ENCODE measurements around the gene NAPG.

The NAPG gene

DNA sequence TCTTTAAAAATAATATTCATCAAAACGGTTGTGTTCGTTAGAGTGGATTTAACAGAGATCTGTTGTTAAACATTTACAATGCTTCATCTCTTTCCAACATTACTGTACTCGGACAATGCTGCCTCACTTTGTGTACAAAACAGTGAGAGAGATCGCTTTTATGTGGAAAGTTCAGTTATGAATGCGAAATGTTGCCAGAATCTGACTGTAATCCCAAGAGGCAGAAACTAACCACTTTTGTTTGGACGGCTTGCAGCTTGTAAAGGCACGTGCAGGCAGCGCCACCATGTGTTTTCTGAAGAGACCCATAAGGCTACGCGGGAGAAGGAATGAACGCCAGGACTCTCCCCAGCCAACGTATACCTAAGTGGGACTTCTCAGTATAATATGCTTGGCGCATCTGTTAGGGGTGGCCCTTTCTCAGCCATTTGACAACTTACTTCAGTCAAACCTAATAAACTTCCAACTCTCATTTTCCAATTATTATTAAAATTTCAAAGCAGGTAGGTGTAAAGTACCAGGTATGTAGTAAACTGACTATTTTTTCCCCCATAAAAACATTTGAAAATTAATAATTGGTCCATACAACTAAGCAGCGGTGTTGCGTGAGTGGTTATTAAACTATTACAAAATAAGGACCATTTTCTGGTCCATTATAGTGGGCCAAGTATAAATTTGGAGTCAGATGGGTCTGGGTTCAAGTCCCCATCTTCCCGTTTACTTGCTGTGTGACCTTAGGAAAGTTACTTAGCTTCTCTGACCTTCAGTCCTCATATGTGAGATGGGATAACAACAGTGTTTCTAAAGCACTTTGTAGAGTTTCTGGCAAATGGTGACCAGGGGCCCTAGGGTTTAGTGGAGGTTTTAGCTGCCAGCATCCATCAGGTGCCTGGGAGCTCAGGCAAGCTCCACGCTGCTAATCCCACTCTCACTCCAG is 5.6 kb upstream of the NAPG start:
- Histone ChIP-seq H3K4me3 (no peak overlapping the region), H3K27ac (no peak overlapping the region)
- peak; percentile 86 for DNase-seq (ENCODE audit: low spot score)
- TF ChIP-seq, protein P1, sequence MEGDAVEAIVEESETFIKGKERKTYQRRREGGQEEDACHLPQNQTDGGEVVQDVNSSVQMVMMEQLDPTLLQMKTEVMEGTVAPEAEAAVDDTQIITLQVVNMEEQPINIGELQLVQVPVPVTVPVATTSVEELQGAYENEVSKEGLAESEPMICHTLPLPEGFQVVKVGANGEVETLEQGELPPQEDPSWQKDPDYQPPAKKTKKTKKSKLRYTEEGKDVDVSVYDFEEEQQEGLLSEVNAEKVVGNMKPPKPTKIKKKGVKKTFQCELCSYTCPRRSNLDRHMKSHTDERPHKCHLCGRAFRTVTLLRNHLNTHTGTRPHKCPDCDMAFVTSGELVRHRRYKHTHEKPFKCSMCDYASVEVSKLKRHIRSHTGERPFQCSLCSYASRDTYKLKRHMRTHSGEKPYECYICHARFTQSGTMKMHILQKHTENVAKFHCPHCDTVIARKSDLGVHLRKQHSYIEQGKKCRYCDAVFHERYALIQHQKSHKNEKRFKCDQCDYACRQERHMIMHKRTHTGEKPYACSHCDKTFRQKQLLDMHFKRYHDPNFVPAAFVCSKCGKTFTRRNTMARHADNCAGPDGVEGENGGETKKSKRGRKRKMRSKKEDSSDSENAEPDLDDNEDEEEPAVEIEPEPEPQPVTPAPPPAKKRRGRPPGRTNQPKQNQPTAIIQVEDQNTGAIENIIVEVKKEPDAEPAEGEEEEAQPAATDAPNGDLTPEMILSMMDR (IDR thresholded peaks at IDR 0.05), result peak; percentile 60

DNA sequence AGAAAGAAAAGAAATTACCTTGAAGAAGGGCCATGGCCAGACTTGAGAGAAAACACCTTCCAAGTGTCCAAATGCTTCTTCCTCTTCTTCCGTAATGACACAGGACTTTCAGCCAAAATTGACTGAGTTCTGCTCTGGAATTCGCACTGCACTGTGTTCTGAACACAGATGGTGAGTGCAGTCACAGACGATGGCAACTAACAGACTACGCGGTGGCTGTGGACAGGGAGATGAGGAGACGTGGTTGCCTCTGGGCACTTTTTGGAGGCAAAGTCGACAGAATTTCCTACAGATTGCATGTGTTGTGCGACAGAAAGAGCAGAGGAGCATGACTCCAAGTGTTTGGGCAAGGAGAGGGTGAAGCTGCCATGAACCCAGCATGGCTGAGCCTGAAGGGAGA is 4.3 kb upstream of the NAPG start:
- no peak overlapping the region for H3K27ac ChIP-seq
- no peak for DNase-seq (ENCODE audit: low spot score)
- TF ChIP-seq, protein P1 (IDR thresholded peaks at IDR 0.05), result no peak
- H3K4me3 ChIP-seq, result no peak overlapping the region

DNA sequence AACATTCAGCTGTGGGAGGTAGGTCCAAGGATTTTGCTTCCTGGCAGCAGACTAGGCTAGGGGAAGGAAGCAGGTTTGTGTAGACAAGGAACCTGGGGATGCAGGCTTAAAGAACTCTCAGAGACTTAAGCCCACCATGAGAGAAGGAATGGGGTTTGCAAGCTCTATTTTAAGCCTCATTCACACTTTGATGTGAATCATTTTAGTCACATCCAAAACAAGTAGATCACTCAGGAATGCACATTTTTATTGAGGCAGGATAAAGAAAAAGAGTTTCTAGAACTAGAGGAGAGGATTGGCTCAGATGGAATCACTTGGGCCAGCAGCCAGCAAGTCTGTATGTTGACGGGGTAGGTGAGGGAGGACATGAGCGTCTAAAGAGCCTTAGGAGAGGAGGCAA is 3.3 kb upstream of the NAPG start:
- no peak overlapping the region for H3K27ac ChIP-seq
- H3K4me3 ChIP-seq, result no peak overlapping the region
- DNase-seq (ENCODE audit: low spot score), result no peak
- TF ChIP-seq, protein P1 (IDR thresholded peaks at IDR 0.05), result no peak

DNA sequence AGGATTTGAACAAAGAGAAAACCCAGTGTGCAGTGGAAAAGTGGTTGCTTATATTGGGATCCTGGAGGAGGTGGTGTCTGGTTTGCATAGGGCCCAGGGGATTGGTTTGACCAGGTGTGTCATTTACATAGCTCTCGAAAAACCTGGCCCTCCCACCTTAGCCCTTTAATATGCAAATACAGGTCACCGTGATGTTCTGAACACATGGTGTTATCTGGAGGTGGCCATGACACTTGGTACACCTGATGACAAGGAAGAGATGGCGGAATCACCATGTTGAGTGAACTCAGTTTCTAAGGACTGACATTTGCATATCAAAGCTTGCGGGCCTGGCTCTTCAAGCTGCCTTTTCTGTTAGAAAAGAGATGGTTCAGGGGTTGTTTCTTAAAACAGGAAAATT is 2.3 kb upstream of the NAPG start:
- no peak overlapping the region for H3K27ac ChIP-seq
- H3K4me3 ChIP-seq, result no peak overlapping the region
- TF ChIP-seq, protein P1 (IDR thresholded peaks at IDR 0.05), result no peak
- no peak for DNase-seq (ENCODE audit: low spot score)

DNA sequence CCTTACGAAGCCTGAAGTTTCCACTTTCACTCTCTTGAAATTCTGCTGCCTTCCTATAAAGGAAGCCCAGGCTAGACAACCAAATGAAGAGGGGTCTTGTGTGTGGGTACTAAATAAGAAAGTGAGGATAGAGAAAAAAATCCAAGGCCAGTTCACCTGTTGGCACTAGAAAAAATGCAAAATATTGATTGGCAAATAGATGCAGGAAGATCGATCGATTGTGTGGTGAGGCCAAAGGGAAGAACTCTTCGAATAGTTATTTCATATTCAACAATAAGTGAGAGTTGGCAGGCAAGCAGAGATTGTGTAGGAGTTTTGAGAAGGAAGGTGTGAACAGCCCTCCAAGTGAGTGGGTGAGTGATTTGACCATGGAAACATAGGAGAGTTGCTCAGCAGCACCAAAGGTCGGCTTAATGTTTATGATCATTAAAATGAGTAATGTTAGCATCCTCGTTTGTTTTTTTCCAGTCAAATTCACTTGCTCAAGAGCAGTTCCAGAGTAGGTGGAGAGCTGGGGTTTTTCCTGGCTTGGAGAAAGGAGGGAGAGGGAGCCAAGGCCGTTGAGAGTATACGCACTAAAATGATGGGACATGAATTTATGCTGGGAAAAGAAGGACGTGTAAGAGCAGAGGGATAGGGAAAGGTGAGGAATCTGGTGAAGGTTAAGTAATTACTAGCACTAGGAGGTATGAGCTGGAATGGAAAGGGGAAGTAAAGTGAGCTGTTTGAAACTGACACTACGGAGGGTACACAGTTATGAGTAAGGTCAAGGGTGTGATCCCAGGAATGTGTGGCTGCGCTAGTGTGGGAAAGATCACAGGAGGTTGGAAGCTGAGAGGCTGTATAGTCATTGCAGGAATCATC is 1.1 kb upstream of the NAPG start:
- peak overlapping the region; percentile 88 for H3K4me3 ChIP-seq
- no peak for DNase-seq (ENCODE audit: low spot score)
- H3K27ac ChIP-seq, result peak overlapping the region in 1 of 2 donors; percentile 94
- TF ChIP-seq, protein P1 (IDR thresholded peaks at IDR 0.05), result no peak

DNA sequence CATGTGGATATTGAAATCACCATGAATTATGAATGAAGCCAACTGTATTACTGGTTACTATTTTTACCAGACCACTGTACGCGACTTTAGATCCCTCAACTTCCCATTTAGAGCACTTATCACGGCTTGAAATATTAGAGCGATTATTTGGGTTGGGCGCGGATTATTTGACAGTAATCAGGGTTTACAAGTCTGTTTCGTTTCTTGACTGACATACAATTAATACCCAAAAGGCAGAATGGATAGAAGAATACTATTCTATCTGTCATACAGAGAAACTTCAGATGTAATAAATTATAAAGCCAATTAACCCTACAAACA is 496 bp upstream of the NAPG start:
- TF ChIP-seq, protein P1 (IDR thresholded peaks at IDR 0.05), result no peak
- DNase-seq (ENCODE audit: low spot score), result no peak
- Histone ChIP-seq H3K4me3 (peak overlapping the region; percentile 88), H3K27ac (peak overlapping the region; percentile 94 to 97)

All from coronary artery (tissue), 2 donors.